ENCODE measurements around the gene AQP3.

AQP3 gene

GRCh38 chr9:33464045-33464636, 16.7 kb upstream of the AQP3 start:
- peaks cover 73% of the 10 kb centered on the region for H3K36me3 ChIP-seq (replicated peaks; ENCODE audit: low read depth, low read length)
- H3K9me3 ChIP-seq (ENCODE audit: insufficient read depth, low read length), result no peaks in the 10 kb centered on the region

GRCh38 chr9:33463151-33463550, 15.8 kb upstream of the AQP3 start:
- Histone ChIP-seq H2AFZ (ENCODE audit: low read depth, low read length) (no peak overlapping the region), H4K20me1 (ENCODE audit: insufficient read depth, low read length) (no peaks in the 10 kb centered on the region), H3K9me3 (ENCODE audit: insufficient read depth, low read length) (no peaks in the 10 kb centered on the region), H3K4me1 (ENCODE audit: low read length) (peaks cover 14% of the 10 kb centered on the region), H3K36me3 (replicated peaks; ENCODE audit: low read depth, low read length) (peaks cover 66% of the 10 kb centered on the region), H3K4me2 (ENCODE audit: low read length) (no peak overlapping the region), H3K9ac (ENCODE audit: low read length) (no peak overlapping the region), H3K4me3 (ENCODE audit: low read length) (no peak overlapping the region), H3K27ac (ENCODE audit: low read length) (no peak overlapping the region), H3K79me2 (ENCODE audit: low read length) (no peaks in the 10 kb centered on the region), H3K27me3 (ENCODE audit: low read depth, low read length) (no peaks in the 10 kb centered on the region)
- no peak for TF ChIP-seq CTCF (IDR thresholded peaks at IDR 0.05; ENCODE audit: low read depth, low read length)
- no peak for TF ChIP-seq EZH2phosphoT487 (IDR thresholded peaks at IDR 0.05; ENCODE audit: low read depth)

More at GRCh38 chr9:33464045-33464636, 16.7 kb upstream of the AQP3 start:
- H3K4me1 ChIP-seq (ENCODE audit: low read length), result peaks cover 5% of the 10 kb centered on the region
- H3K4me3 ChIP-seq (ENCODE audit: low read length), result no peak overlapping the region
- H3K27ac ChIP-seq (ENCODE audit: low read length), result no peak overlapping the region
- H3K4me2 ChIP-seq (ENCODE audit: low read length), result no peak overlapping the region
- H3K27me3 ChIP-seq (ENCODE audit: low read depth, low read length), result no peaks in the 10 kb centered on the region
- H4K20me1 ChIP-seq (ENCODE audit: insufficient read depth, low read length), result no peaks in the 10 kb centered on the region
- H3K9ac ChIP-seq (ENCODE audit: low read length), result no peak overlapping the region
- H2AFZ ChIP-seq (ENCODE audit: low read depth, low read length), result no peak overlapping the region
- no peaks in the 10 kb centered on the region for H3K79me2 ChIP-seq (ENCODE audit: low read length)
- TF ChIP-seq CTCF (IDR thresholded peaks at IDR 0.05; ENCODE audit: low read depth, low read length) (no peak), EZH2phosphoT487 (IDR thresholded peaks at IDR 0.05; ENCODE audit: low read depth) (no peak)

- Histone ChIP-seq H3K27me3 (ENCODE audit: low read depth, low read length) (no peaks in the 10 kb centered on the region), H3K4me3 (ENCODE audit: low read length) (no peak overlapping the region), H4K20me1 (ENCODE audit: insufficient read depth, low read length) (no peaks in the 10 kb centered on the region), H2AFZ (ENCODE audit: low read depth, low read length) (no peak overlapping the region), H3K9ac (ENCODE audit: low read length) (no peak overlapping the region), H3K36me3 (replicated peaks; ENCODE audit: low read depth, low read length) (peaks cover 51% of the 10 kb centered on the region), H3K9me3 (ENCODE audit: insufficient read depth, low read length) (no peaks in the 10 kb centered on the region), H3K4me1 (ENCODE audit: low read length) (peaks cover 22% of the 10 kb centered on the region), H3K4me2 (ENCODE audit: low read length) (no peak overlapping the region), H3K27ac (ENCODE audit: low read length) (no peak overlapping the region), H3K79me2 (ENCODE audit: low read length) (no peaks in the 10 kb centered on the region)
- TF ChIP-seq EZH2phosphoT487 (IDR thresholded peaks at IDR 0.05; ENCODE audit: low read depth) (no peak), CTCF (IDR thresholded peaks at IDR 0.05; ENCODE audit: low read depth, low read length) (no peak)
These were observed 14.1 kb upstream of the AQP3 start for GRCh38 chr9:33461492-33461891.

GRCh38 chr9:33460854-33461253, 13.5 kb upstream of the AQP3 start:
- Histone ChIP-seq H3K9me3 (ENCODE audit: insufficient read depth, low read length) (no peaks in the 10 kb centered on the region), H3K27ac (ENCODE audit: low read length) (no peak overlapping the region), H2AFZ (ENCODE audit: low read depth, low read length) (no peak overlapping the region), H3K36me3 (replicated peaks; ENCODE audit: low read depth, low read length) (peaks cover 45% of the 10 kb centered on the region), H3K27me3 (ENCODE audit: low read depth, low read length) (no peaks in the 10 kb centered on the region), H3K9ac (ENCODE audit: low read length) (no peak overlapping the region), H3K4me2 (ENCODE audit: low read length) (no peak overlapping the region), H4K20me1 (ENCODE audit: insufficient read depth, low read length) (no peaks in the 10 kb centered on the region), H3K79me2 (ENCODE audit: low read length) (no peaks in the 10 kb centered on the region), H3K4me1 (ENCODE audit: low read length) (peaks cover 26% of the 10 kb centered on the region), H3K4me3 (ENCODE audit: low read length) (no peak overlapping the region)
- no peak for TF ChIP-seq CTCF (IDR thresholded peaks at IDR 0.05; ENCODE audit: low read depth, low read length)
- TF ChIP-seq EZH2phosphoT487 (IDR thresholded peaks at IDR 0.05; ENCODE audit: low read depth), result no peak

All from OCI-LY3 (cell line).